Stimulated activated CD4-positive, alpha-beta T cell treated with anti-CD3 and anti-CD28 coated beads, TNF-alpha, amount 100 ng/mL, for 24 hours (primary cell): ENCODE measurements around the gene RYR2.

Experiments
- DNase-seq, 3 experiments: peaks; one replicate each; pipeline ENCODE4 v3.0.0-alpha.2; 2020; ENCODE audit warnings: low read depth in 3 of 3

RYR2 gene

GRCh38 chr1:237032029-237032428, 10.0 kb upstream of the RYR2 start:
- DNase-seq = no peak

GRCh38 chr1:237033061-237033460, 8.9 kb upstream of the RYR2 start:
- no peak for DNase-seq

- no peak for DNase-seq
Observed at GRCh38 chr1:237033804-237034203, 8.2 kb upstream of the RYR2 start.

GRCh38 chr1:237035759-237036158, 6.2 kb upstream of the RYR2 start:
- DNase-seq = no peak

- DNase-seq = no peak
Observed at GRCh38 chr1:237038211-237038610, 3.8 kb upstream of the RYR2 start.

- no peak for DNase-seq
Observed at GRCh38 chr1:237040823-237041222, 1.2 kb upstream of the RYR2 start.

- DNase-seq = no peak
Observed at GRCh38 chr1:237041461-237041794, 556 bp upstream of the RYR2 start.

GRCh38 chr1:237042526-237042891, 525 bp downstream of the RYR2 start:
- no peak for DNase-seq

- DNase-seq = no peak
Observed at GRCh38 chr1:237042892-237043576, 1.1 kb downstream of the RYR2 start.

- DNase-seq = no peak
Observed at GRCh38 chr1:237043846-237044636, 2.1 kb downstream of the RYR2 start.

- DNase-seq = no peak
Observed at GRCh38 chr1:237045278-237046016, 3.5 kb downstream of the RYR2 start.

GRCh38 chr1:237048803-237049202, 6.8 kb downstream of the RYR2 start:
- no peak for DNase-seq

GRCh38 chr1:237050185-237050584, 8.2 kb downstream of the RYR2 start:
- DNase-seq = no peak

GRCh38 chr1:237050915-237051314, 8.9 kb downstream of the RYR2 start:
- no peak for DNase-seq

- DNase-seq = no peak
Observed at GRCh38 chr1:237054313-237054712, 12.3 kb downstream of the RYR2 start.

GRCh38 chr1:237058470-237058869, 16.5 kb downstream of the RYR2 start:
- no peak for DNase-seq

- DNase-seq = no peak
Observed at GRCh38 chr1:237059244-237059643, 17.3 kb downstream of the RYR2 start.

- DNase-seq = no peak
Observed at GRCh38 chr1:237062976-237063375, 21.0 kb downstream of the RYR2 start.

- DNase-seq = no peak
Observed at GRCh38 chr1:237065903-237066302, 23.9 kb downstream of the RYR2 start.

GRCh38 chr1:237070519-237070918, 28.5 kb downstream of the RYR2 start:
- no peak for DNase-seq

- DNase-seq = no peak
Observed at GRCh38 chr1:237071641-237072420, 29.8 kb downstream of the RYR2 start.
